GM21447 (cell line): ENCODE data around the gene TMEM255A.

Source experiments
- ATAC-seq: cut with Tn5 transposase; IDR thresholded peaks from one replicate; pipeline ENCODE4 v1.9.1; 2021; ENCODE audit not compliant: unreplicated experiment

TMEM255A gene

GRCh38 chrX:120308959-120309872, 2.0 kb downstream of the TMEM255A start:
- ATAC-seq: peak; percentile 87

DNA sequence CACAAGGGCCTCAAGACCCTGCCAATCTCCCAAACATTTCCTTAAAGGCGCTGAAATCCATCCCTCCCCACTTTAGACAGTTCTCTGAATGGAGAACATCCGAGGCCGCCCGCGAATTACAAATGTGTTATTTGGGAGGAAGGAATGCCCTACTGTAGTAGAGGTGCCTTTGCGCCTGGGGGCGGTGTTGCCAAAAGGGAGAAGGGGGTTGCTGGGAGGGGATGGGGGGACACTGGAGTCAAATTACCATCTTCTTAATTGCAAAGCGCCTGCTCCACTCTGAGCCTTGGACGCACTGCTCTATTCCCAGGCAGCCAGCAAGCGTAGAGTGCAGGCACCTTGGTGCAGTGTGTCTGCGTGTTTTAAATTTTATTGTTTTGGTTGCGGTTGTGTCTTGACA, 2.7 kb downstream of the TMEM255A start:
- ATAC-seq: no peak

DNA sequence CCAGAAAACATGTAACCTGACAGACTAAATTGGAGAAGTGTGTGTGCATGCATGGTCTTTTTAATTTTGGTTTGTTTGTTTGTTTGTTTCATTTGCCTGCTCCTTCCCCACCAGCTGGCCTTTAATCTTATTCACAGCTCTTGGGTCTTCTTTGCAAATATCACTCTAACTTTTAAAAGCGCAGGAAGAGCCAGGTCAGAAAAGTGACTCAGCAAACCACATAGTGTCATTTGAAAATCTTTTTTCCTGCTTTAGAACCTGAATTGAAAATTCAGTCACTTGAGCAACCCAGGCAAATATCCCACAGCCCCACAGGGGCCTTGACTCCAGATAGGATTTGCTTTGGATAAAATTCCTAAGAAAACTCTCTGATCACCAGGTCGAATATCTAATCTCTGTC, 4.6 kb downstream of the TMEM255A start:
- ATAC-seq: no peak

DNA sequence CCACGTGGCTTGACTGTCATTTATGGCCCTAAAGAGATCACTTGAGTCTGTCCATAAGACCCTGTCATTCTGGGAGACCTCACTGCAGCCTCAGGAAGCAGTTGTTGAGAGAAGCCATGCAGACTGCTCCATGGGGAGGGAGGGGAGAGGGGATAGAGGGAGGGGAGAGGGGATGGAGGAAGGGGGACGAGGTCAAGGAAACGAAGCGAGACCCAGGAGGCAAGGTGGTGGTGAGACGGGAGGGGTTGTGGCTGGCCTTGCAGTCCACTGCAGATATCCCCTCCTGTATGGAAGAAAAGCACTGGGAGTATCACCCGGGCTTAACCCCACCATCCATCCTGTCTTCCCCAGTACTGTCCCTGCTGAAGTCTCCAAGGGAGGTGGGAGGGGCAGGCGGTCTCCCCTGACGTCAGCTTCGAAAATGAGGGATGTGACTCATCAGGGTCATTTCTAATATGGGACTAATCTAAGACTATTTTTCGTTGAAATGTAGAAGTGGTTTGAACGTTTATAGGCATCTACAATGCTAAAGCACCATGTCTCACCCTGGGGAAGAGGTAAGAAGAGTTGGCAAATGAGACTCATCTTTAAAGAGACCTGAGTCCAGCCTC, 5.6 kb downstream of the TMEM255A start:
- no peak for ATAC-seq

- ATAC-seq: no peak
Observed at GRCh38 chrX:120304256-120304655, 7.0 kb downstream of the TMEM255A start.

DNA sequence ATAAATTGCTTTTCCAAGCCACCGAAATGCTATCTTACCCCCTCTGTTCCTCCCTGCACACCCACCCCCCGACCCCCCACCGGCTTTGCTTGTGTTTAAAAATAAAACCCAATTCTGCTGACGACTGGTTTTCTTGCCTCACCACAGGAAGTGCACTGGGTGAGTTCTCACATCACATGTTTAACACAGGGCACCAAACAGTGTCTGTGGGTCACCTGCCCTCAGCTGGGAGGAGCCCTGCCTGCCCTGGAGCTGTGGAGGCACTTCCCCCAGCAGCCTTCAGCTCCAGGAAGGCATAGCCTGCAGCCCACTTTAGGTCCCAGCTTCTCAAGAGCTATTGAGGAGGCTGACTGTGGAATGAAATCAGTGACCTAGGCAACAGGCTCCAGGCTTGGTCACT, 8.8 kb downstream of the TMEM255A start:
- peak; percentile 97 for ATAC-seq

GRCh38 chrX:120301960-120302359, 9.3 kb downstream of the TMEM255A start:
- ATAC-seq: peak; percentile 10

DNA sequence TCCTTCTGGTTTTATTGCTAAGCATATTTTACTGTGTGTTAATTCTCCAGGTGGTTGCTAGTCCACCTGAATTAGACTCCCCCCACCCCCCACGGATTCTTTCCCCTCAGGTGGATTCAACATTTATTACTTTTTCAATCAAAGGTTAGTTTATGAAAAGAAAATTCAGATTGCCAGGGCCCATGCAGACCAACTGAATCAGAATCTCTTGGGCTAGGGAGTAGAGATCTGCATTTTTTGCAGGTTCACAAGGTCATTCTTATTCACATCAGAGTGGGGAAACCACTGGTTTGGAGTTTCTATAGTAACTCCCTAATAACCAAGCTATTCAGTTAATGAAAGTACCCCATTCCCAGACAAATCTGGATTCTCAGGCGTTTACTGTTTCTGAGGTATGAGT, 9.8 kb downstream of the TMEM255A start:
- ATAC-seq: no peak

DNA sequence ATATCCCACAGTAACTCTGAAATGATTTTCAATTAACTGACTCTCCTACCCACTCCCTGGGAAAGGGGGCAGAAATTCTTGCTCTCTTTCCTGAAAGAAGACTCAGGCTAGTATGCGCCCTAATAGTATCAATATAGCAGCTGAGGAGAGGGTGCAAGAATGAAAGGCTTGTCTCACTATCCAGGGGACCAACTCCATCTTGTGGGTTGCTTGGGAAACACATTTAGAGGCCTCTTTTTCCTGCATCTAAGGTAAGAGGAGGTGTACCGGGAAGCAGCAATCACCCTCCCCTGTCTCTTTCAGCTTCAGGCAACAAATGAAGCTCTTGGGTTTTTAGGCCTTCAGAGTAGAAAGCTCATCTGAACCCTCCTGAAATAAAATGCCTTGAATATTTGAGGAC, 11.3 kb downstream of the TMEM255A start:
- no peak for ATAC-seq

DNA sequence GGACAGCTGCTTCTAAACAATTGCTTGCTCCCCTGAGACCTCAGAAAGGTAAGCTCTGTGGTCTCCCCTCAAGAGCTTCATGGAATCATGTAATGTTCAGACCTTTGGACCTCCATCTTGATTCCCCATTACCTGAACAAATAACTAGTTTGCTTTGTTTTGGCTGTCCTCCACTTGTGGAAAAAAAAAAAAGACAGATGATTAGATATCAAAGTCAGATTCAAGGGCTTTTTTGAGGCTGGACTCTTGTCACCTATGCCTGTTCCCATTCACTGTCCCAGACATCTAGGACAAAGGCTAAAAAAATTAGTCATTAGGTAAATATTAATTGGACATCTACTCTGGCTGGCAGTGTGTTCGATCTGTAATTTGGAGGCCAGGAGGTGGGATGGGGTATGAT, 13.3 kb downstream of the TMEM255A start:
- no peak for ATAC-seq

DNA sequence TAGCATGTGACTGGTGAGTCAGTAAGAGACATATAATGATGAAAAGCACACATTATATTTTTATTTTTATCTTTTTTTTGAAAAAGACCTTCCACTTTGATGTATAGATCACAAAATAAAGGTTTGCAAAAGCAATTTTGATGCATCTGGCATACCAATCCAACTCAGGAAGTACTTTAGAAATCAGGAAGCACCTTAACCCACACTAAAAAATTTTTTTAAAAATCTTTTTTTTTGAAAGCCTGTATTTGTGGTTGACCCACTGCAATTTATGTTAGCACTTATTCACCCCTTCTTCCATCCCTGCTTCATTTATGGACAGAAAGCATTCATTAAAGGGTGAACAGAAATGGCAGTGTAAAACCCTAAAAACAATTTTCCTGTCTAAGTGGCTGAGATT, 16.6 kb downstream of the TMEM255A start:
- ATAC-seq: no peak

- no peak for ATAC-seq
Observed at GRCh38 chrX:120293015-120293414, 18.2 kb downstream of the TMEM255A start.

- ATAC-seq: no peak
Observed at GRCh38 chrX:120291211-120291610, 20.1 kb downstream of the TMEM255A start.

GRCh38 chrX:120290107-120290506, 21.2 kb downstream of the TMEM255A start:
- ATAC-seq: no peak

DNA sequence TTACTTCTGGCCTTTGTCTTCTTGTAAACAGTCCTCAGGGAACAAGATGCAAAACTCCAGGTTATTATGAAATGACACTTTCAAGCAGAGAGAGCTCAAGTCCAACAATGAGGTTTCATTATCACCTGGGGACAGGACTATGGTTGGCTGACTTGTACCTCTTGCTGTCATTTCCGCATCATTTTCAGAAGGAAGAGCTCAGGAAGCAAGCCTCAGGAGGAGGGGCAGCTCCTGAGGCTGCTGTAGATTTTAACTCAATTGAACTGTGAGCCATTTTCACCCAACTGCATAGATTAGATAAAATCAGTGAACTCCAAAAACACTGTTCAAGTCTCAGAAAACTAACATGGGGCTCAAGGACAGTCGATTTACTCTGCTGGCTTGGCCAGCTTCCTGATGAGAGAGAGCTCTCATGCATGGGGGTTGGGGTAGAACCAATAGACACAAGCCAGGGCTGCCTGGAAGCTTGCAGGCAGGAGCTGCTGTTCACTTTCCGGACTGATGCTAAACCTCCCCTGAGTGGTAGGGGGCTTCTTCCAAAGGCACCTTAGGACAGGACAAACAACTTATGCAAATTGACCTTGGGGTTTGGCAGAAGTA, 23.6 kb downstream of the TMEM255A start:
- peak; percentile 72 for ATAC-seq

DNA sequence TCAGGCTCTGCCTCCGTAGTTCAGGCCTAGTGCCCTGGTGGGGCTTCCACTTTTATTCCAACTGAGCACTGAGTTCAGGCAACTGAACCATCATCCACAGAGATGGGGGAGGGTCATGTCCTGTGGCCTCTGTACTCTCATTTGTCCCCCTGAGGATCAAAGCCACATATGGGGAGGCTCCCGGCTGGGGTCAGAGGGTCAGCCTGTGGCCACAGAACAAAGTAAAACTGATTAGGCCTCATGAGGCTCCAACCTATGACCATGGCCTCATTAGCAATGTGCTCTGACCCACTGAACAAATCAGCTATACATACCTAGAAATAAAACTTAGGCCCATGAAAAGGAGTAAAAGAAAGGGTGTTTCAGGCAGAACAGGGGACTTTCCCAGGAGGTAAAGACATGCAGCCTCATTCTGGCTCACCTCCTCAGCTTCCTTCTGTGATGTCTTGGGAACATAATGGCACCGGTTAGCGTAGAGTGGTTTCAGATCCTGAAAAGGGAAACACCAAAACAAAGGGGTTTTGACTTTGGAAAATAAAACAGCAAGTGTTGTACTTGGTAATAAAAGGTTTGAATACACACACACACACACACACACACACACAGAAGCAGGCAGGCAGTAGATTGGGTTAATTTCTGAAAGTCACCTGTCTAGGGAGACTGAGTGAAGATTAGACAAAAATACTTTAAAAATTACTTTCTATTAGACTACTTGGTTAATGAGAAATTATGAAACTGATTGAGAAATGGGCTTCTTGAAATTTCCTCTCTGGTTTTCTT, 24.3 kb downstream of the TMEM255A start:
- peak; percentile 45 for ATAC-seq

- ATAC-seq: no peak
Observed at GRCh38 chrX:120282697-120283096, 28.6 kb downstream of the TMEM255A start.

DNA sequence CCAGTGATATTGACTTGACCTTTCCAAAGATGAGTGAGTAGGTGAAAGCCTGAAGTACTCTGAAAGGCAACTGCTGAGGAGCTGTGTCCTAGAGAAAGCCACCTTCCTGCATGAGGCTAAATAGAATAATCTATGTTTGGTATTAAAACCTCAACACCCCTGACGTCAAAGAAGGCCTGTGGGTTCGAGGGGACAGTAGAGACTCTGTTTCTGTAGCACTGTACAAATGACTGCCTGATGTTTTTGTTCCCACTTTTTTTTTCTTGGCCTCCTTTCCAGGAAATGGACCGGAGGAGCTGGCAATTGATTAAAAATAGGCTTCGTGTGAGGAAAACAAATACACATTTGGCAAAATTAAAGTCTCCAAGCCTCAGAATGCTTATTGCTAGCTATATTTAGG, 29.5 kb downstream of the TMEM255A start:
- no peak for ATAC-seq

- ATAC-seq: no peak
Observed at GRCh38 chrX:120281021-120281624, 30.1 kb downstream of the TMEM255A start.

DNA sequence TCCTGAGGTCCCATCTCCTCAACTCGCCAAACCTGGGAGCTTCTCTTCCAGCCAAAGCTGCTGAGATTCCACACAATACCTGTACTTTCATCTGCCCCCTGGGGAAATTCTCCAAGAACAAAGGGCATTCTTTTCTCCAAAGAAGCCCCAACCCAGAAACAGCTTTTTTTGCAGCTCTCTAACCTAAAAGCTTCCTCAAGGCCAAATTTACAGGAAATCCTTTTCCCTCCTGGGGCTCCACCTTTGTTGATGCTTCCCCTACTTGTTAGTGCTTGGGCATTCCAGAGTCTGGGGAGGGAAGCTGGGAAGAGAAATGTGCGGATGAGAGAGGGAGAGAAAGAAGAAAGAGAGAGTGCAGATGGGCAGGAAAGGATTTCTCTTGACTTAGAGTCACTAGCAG, 36.3 kb downstream of the TMEM255A start:
- ATAC-seq: no peak

GRCh38 chrX:120274145-120274544, 37.1 kb downstream of the TMEM255A start:
- no peak for ATAC-seq
